Measurements from ENCODE around the gene TXNDC5. TPM values are rescaled to one million over a fixed set of nuclear protein-coding genes. Genes with fewer than 3 reads are reported as not detected.

The TXNDC5 gene
- 310 TPM for polyA plus RNA-seq (2013, experiment 1 of 2; ENCODE audit: insufficient read length)
- polyA plus RNA-seq (2013, experiment 2 of 2; ENCODE audit: insufficient read length) = 232 TPM

DNA sequence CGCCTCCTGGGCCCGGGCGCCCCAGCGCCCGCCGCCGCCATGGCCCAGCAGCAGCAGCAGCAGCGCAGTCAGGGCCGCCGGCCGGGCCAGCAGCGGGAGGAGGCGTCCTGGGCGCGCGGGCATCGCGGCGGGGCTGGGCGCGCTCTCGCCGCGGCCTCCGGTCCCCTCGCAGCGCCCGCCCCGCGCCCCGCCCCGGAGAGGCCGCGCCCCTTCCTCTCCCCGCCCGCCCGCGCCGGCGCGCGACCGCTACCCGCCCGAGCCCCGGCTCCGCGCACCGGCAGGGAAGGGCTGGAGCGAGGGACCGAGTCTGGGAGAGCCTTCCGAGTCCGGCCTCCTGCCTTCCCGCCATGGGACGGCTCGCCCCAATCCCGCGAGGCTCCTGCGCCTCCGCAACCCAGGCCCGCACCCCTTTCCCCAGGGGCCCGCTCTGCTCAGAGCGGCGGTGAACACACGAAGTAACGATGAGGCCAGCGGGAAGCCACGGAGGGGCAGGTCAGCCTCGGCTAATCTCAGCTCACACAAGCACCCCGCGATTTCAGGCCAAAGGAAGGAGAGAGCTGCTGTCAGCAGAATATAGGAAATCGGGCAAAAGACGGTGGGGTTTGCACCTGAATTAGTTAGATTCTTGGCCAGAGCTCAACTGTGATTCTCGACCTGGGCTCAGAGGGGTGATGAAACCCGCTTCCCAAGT lies at the start of gene TXNDC5:
Gene TXNDC5 (minus strand): TSS at position 135 of the 691 bp plus-strand sequence. CDS start 12 bp downstream, at position 123.
- peak; percentile 81 for DNase-seq

DNA sequence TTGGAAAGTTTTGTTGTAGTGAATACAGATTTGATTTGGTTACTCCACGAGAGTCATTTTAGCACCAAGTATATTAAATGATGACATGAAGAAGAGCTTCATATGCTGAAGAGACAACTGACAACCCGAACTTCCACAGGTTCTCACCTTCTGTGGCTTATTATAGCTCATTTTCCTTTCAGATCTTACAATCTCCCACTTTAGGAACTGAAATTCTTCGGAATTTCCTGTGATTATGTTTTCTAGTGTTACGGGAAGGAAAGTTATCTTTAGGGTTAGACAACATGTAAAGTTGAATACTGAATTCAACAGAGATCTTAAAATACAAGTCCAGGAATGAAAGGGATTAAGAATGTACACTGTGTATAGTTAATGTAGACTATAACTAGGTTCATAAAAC lies 49.6 kb upstream of the TXNDC5 start:
- no peak for DNase-seq

DNA sequence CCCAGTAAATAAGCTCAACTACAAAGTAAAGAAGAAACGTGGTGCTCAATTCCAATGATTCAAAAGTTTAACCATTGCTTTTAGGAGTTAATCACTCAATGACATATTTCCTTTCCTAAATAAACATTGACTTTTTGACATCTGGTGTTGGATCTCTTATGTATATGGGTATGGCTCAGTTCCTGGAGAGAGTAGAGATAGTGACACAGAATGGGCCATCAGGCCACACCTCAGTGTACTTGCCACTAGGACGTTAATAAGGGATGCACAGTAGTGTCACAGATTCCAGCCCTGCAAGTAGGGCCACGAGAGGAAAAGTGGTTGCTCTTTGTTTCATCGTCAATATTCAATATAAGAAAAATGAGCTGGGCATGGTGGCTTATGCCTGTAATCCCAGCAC lies 48.9 kb upstream of the TXNDC5 start:
- no peak for DNase-seq

DNA sequence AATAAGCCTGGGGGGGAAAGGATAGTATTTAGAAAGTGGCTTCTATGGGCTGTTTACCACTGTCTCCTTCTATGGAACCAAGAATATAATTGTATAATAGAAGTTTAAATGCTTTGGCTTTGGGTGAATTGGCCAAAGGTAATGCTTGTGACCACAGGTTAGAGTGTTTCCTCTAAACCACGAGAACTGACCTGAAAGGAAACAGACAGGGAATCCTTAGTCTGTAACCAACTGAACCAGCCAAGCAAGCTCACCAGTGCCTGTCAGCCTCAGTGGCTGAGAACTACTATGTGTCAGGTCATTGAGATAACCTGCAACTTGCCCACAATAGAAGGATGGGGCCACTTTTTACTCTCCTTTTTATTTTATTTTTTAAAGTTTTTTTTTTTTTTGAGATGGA lies 47.9 kb upstream of the TXNDC5 start:
- DNase-seq = no peak

DNA sequence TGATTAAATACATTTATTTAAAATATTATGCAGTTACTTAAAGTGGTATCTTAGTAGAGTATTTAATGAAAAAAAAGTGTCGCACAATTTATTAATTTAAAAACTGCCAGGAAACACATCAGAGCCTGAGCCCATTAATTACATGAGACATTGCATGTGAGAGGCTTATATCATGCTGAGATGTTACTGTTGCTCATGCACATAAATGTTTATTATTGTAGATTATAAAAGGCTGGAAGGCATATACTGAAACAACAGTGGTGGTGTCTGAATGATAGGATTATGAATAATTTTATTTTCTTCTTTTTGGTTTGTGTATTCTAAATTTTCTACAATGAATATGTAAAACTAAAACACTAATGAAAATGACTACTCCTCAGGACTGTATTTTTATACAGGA lies 45.7 kb upstream of the TXNDC5 start:
- DNase-seq = no peak

DNA sequence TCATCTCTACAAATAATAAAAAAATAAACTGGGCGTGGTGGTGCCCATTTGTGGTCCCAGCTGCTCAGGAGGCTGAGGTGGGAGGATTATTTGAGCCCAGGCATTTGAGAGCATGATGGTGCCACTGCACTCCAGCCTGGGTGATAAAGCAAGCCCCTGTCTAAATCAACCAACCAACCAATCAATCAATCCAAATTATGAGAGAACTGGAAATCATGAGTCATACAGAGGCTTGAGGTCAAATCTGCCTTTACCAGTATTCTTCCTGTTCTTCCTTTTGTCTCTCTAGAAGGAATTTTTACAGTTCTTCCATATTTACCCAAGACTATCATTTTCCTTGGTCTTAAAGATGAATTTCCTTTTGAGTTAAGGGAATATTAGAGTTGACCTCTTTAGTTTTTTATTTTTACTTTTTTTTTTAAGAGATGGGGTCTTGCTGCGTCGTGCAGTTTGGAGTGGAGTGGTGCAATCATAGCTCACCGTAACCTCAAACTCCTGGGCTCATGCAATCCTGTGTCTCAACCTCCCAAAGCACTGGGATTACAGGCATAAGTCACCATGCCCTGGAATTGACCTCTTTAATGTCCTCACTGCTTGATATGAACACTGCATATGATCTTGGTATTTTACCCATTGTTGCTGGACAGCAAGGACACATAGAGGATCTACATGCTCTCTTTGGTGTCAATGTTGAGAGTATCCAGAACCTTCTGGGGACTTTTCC lies 44.1 kb upstream of the TXNDC5 start:
- DNase-seq = no peak

DNA sequence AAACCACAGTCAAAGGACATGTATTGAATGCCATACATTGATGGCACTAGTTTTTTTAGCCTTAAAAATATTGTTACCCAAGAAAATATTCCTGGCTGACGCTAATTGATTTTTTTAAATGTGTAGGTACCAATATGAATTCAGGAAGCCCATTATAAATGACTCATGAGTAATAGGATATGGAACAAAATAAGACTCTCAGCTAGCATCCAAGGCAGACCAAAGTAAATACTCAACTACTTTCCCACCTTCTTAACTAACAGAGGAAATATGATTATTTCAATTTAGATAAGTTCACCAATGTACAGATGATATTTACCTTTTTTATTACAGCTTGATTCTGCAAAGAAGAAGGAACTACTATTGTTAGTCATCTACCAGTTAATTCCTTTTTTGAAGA lies 43.2 kb upstream of the TXNDC5 start:
- no peak for DNase-seq

DNA sequence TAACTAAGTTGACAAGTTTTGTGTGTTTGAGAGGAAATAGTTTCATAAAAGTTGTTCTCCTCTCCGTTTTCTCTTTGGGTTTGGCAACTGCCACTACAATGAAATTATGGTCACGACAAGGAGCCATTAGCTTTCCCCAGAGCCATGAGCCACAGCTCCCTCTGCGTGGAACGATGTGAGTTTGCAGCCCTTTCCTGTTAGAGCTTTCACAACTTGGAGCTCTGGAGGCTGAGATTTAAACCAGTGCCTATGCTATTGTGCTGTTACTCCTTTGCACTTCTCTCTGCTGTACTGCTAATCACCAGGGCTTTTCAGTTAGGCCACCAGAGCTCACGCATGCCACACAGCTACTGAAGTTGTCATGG lies 29.3 kb upstream of the TXNDC5 start:
- no peak for DNase-seq

DNA sequence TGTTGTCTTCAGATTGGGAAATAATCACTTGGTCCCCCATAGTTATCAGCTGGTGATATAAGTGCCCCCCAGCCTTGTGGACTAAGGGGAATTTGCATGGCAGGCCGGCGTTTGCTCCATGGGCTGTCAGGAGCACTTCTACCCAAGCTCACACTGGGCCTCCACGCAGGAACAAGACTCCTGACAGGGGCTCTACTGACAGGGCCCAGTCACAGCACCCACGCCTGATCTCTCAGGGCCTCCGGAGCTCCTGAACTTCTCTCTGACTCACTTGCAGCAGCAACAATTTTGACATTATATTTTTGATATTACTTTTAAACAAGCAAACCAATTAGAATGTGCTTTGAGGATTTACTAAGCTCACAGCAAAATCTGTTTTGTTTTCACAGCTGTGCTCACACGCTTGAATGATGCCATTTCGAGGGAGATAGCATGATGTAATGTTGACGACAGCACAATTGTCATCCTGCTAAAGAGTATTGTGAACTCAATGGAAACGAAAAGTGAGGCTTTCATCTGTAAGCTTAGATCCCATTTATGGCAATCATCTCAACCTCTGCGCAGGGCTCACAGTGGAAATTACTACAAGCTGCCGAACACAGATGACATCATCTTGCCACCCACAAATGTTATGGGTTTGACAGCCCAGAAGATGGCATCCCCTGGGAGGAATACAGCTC lies 28.7 kb upstream of the TXNDC5 start:
- DNase-seq = peak; percentile 37

DNA sequence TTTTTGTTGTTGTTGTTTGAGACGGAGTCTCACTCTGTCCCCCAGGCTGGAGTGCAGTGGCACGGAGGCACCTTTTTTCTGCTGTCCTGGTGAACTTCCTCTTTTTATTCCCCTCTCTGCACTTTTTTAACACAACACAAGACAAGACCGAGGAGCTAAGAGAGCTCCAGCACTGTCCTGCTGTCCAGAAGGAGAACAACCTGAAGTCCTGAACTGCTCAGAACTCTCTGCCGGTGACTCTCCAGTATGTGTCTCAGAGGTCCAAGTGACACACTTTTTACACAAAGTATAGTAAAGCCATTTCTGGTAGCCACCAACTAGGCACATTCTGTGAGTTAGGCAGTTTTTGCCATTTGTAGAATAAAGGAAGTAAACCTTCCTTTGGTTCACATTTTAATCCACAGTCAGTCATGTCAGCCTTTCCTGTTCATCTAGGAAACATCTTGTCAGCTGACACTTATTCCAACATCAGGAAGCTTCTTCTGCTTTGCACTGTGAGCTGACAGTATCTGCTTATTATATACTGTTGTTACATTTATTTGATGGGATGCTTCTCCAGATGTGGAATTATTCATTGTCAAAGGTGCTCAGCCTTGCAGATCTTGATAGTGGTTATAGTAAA lies 28.1 kb upstream of the TXNDC5 start:
- no peak for DNase-seq

DNA sequence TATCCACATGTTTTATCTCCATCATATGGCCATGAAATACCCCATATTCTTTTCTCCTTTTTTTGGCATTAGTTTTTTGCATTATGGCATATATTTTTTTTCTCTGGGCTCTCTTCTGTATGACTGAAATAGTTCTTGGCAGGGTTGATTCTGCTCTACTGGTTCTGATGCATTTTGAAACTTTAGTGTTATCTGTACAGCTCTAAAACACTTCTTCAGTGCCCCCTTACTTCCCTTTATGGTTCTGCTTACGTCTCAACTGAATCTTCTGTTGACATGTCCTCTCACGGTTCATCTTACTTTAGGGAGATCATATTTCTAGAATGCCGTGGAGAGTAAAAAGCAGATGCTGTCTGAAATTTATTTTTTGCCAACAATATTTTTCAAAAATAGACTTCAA lies 23.2 kb upstream of the TXNDC5 start:
- no peak for DNase-seq

DNA sequence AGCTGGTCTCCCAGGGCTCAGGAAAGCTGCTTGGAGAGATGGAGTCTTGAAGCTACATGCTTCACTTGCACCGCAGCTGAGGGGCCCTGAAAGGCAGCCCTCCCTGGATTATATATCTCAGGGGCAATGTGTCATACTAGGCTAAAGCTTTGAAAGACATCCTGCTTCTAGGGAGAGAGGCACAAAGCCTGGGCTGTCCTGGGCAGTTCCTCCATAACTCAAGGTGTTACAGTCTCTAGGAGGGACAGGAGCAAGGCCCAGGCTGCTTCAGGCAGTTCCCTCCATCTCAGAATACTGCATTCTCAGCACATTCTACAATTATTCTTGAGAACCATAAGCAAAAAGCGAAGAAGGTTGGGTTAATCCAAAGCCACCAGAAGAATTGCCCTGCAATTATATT lies 22.0 kb upstream of the TXNDC5 start:
- DNase-seq = no peak

DNA sequence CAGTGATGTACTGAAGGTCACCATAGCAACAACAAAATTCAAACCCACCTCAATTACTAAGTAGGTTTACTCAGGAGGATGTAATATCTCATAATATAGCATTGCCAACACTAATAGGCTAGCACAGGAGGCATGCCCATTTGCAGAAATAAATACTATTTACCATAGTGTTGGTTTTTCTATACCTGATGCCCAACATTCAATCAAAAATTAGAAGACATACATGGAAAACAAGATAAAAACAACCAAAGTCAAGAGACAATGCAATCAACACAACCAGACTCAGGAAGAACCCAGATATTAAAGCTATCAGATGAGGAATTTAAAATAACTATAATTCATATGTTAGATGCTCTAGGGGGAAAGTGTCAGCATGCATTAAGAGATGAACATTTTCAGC lies 14.3 kb upstream of the TXNDC5 start:
- no peak for DNase-seq

DNA sequence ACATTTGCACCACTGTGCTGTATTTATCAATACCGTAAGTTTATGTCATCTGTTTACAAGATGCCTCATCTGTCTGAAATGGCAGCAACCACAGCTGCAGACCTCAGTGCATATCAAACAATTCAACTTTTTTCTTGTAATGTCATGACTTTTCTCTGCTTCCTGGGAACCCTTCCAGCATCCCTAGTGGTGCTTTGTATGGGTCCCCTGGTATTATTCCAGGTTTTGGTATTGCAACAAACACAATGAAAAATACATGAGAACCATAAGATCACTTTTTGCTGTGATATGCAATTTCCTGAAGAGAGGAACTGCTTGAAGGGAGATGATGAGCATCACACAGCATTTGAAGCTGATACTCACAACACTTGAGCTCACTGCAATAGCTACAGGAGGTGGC lies 12.0 kb upstream of the TXNDC5 start:
- no peak for DNase-seq

DNA sequence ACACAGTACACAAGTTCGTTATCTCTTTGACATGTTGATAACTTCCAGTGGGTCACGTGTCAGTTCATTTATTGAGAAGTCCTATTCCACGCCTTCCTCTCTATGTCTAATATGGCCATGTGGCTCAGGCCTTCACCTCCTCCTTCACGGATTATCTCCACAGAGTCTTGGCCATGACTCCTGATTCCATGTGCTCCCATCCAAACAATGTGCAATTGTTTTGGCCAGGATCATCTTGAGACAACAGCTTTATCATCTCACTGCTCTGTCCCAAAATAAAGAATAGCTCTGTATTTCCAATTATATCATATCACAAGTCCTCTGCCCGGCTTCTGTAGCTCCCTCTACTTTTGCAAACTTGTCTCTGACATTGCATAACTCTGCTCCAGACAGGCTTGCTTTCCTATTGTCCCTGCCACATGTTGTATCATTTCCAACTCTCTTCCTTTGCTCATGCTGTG lies 11.1 kb upstream of the TXNDC5 start:
- no peak for DNase-seq

DNA sequence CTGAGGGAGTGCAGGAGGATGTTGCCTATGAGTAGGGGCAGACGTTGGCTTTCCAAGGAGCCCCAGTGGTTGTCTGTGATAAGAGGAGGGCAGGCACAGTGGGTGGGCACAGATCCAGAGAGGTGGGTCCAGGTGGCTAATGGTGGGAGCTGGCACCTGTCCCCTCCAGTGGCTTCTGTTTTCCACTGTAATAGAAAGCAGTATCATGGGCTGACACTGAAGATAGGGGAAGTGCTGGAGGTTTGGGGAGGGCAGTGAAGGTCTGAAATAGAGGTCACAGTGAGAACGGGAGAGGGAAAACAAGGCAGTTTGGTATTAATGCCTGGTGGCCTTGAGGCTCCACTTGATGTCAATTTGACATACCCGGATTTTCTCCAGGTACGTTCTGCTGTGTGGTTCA lies 10.5 kb upstream of the TXNDC5 start:
- no peak for DNase-seq

DNA sequence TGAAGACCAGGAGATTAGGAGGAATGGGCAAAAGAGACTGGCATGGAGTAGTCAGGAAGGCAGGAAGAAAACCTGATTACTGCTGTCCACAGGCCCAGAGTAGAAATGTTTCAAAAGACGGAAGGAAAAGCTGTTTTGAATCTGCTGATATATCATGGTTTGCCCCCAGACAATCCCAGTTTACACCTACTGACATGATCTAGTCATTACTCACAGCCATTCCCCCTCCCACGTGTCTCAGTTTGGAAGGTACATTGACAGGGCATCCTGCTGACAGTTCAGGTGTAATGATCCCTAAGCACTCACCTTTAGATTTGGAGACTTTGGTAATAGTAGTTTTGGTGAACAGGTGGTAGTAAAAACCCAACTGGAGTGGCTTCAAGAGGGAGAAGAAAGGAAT lies 9.8 kb upstream of the TXNDC5 start:
- no peak for DNase-seq

DNA sequence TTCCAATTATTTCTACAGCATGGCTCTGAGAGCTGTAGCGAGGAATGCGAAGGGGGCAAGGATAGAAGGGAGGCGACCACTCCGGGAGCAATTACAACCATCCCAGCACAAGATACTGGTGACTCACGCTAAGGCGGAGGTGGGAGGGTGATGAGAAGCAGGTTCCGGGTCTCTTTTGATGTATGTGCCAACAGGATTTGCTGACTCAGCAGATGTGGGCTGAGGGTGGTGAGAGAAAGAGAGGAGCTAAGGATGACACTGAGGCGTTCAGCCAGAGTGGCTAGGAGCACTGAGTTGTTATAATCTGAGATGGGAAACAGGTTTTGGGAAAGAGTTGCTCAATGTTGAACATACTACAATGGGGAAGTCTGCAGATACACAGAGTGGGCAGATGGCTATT lies 9.3 kb upstream of the TXNDC5 start:
- peak; percentile 9 for DNase-seq

DNA sequence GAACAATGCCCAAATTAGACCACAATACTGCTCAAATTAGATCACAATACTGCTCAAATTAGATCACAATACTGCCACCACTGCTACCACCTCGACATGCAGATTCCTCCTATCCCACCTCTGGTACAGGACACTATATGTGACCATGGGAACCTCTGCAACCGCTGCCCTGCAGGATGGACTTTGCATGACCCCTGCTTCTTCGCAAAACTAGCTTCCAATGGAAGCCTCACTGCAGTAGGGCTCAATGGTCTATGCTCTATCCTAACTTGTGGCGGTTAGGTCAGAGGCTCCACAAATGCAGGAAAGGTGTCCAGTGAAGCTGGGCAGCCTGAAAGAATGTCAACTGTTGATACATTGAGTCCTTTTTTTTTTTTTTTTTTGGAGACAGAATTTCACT lies 7.8 kb upstream of the TXNDC5 start:
- no peak for DNase-seq

DNA sequence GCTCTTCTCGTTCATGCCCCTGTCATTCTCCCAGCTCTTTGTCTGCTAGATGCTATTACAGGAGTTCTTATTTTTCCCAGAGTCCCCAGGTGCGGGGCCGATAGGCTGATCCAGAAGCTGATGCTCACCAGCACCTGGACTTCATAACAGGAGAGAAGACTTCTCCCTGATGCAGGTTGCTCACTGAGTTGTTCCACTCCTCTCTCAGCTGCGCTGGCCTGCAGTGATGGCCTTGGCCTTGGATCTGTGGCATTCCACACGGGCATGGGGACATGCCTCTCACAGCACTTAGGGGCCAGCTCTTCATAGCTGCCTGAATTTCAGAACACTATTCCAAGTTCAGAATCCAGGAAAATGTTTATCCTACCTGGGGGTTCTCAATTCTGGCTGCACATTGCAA lies 7.1 kb upstream of the TXNDC5 start:
- no peak for DNase-seq

DNA sequence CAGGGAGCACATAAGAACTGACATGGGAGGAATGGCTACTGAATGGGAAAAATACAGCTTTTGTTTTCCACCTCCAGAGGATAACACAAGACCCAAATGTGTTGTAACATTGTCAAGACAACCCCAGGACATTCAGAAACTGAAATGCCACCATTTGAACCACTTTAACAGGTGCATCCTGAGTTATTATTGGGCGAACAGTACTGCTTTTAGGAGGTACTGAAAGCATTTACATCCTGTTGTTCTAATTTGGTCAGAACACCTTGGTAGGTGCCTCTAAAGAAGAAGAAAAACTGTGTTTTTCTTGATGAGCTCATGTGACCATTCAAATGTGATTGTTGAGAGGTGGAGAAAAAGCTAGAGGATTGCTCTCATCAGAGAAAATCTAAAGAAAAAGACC lies 6.4 kb upstream of the TXNDC5 start:
- no peak for DNase-seq

DNA sequence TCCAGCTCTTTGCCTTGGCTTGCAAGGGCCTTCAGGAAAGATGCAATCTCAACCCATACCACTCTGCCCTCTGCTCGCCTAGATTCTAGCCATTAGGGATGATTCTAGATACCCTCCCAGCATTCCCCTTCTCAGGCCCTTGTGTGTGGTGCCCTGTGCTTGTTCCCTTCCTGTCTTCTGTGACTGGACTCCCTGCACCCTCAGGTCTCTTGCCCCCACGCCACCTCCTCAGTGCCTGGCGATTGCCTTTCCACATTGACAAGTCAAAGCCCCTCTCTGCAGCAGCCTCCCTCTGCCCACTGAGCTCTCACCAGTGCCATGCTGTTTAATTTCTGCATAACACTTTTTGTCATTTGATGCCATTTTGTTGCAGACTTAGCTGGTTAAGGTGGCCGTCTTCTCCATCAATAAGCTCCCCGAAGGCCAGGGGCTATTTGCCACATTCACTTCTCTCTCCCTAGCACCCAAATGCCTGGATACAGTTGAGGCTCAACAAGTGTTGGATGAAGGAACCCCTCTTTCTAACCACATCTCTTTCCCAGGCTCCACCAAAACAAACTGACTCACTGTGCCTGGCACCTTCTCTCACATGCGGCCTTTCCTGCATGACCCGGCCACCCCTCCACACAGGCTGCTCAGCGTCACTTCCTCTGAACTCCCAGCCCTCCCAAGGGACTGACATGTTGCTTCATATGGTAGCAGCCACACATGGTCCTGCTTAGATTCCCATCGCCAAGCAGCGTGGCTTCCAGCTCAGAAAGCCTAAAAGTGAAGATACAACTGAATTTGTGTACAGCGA lies 4.6 kb upstream of the TXNDC5 start:
- peak; percentile 90 for DNase-seq

All from fibroblast of skin of back (primary cell).